ENCODE measurements around the gene SAT2. TPM values are rescaled to one million over a fixed set of nuclear protein-coding genes. Genes with fewer than 3 reads are reported as not detected.

The SAT2 gene
- polyA plus RNA-seq, 1 donor (not counting 4 experiments of a cell fraction or from before 2014, with no cell fraction given), result 23.5 TPM

- H3K36me3 ChIP-seq (ENCODE audit: control insufficient read depth in 2 of 2, extremely low read depth in 1 of 2, insufficient read depth in 2 of 2, low read length in 2 of 2), result peaks cover 14 to 20% of the 10 kb centered on the region in 2 experiments
- H4K20me1 ChIP-seq (ENCODE audit: control insufficient read depth, extremely low read depth, insufficient read depth, low read length), result no peaks in the 10 kb centered on the region
- DNase-seq (ENCODE audit: low read depth, low spot score) (no peak), FAIRE-seq (no peak)
- TF ChIP-seq, protein P1, sequence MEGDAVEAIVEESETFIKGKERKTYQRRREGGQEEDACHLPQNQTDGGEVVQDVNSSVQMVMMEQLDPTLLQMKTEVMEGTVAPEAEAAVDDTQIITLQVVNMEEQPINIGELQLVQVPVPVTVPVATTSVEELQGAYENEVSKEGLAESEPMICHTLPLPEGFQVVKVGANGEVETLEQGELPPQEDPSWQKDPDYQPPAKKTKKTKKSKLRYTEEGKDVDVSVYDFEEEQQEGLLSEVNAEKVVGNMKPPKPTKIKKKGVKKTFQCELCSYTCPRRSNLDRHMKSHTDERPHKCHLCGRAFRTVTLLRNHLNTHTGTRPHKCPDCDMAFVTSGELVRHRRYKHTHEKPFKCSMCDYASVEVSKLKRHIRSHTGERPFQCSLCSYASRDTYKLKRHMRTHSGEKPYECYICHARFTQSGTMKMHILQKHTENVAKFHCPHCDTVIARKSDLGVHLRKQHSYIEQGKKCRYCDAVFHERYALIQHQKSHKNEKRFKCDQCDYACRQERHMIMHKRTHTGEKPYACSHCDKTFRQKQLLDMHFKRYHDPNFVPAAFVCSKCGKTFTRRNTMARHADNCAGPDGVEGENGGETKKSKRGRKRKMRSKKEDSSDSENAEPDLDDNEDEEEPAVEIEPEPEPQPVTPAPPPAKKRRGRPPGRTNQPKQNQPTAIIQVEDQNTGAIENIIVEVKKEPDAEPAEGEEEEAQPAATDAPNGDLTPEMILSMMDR (optimal IDR thresholded peaks at IDR 0.05 in 1 of 3, IDR thresholded peaks at IDR 0.05 in 1 of 3, conservative IDR thresholded peaks at IDR 0.05 in 1 of 3; ENCODE audit: extremely low read depth in 1 of 3, insufficient read depth in 2 of 3, low read length in 3 of 3), result no peak
- TF ChIP-seq EZH2 (IDR thresholded peaks at IDR 0.05; ENCODE audit: low read length), result no peak
- H2AFZ ChIP-seq (ENCODE audit: control insufficient read depth, low read length), result no peak overlapping the region
- H3K4me1 ChIP-seq (ENCODE audit: control insufficient read depth, extremely low read depth, insufficient read depth, low read length), result no peaks in the 10 kb centered on the region
- no peak overlapping the region for H3K27ac ChIP-seq (ENCODE audit: control insufficient read depth, insufficient read depth, low read length)
- H3K4me3 ChIP-seq (ENCODE audit: control insufficient read depth in 2 of 3, extremely low read depth in 1 of 3, insufficient read depth in 2 of 3, low read depth in 1 of 3, low read length in 3 of 3), result no peak overlapping the region
- H3K4me2 ChIP-seq (ENCODE audit: control insufficient read depth, extremely low read depth, insufficient read depth, low read depth, low read length), result no peak overlapping the region
- peaks cover under 1% of the 10 kb centered on the region for H3K9me3 ChIP-seq (ENCODE audit: control insufficient read depth, low read depth, low read length)
- dilution Hi-C loops (cut with MboI; ENCODE audit: extremely low pct_ligation_motif_present, low sequenced_read_pairs), result no loop called here
- no peak overlapping the region for H3K9ac ChIP-seq (ENCODE audit: control insufficient read depth, extremely low read depth, insufficient read depth, low read length)
- no peaks in the 10 kb centered on the region for H3K9me1 ChIP-seq (ENCODE audit: control insufficient read depth, extremely low read depth, insufficient read depth, low read length)
- no peaks in the 10 kb centered on the region for H3K27me3 ChIP-seq (ENCODE audit: control insufficient read depth, extremely low read depth, insufficient read depth, low read length)
- no peaks in the 10 kb centered on the region for H3K79me2 ChIP-seq (ENCODE audit: control insufficient read depth, insufficient read depth, low read length)
Measured at GRCh38 chr17:7668482-7668881, 40.9 kb upstream of the SAT2 start.

GRCh38 chr17:7667656-7668406 is 40.2 kb upstream of the SAT2 start:
- dilution Hi-C loops (cut with MboI; ENCODE audit: extremely low pct_ligation_motif_present, low sequenced_read_pairs), result no loop called here
- H3K4me2 ChIP-seq (ENCODE audit: control insufficient read depth, extremely low read depth, insufficient read depth, low read depth, low read length), result no peak overlapping the region
- TF ChIP-seq, protein P1 (optimal IDR thresholded peaks at IDR 0.05 in 1 of 3, IDR thresholded peaks at IDR 0.05 in 1 of 3, conservative IDR thresholded peaks at IDR 0.05 in 1 of 3; ENCODE audit: extremely low read depth in 1 of 3, insufficient read depth in 2 of 3, low read length in 3 of 3), result no peak
- TF ChIP-seq EZH2 (IDR thresholded peaks at IDR 0.05; ENCODE audit: low read length), result no peak

More at GRCh38 chr17:7667656-7668406, 40.2 kb upstream of the SAT2 start:
- Histone ChIP-seq H3K4me1 (ENCODE audit: control insufficient read depth, extremely low read depth, insufficient read depth, low read length) (no peaks in the 10 kb centered on the region), H3K9ac (ENCODE audit: control insufficient read depth, extremely low read depth, insufficient read depth, low read length) (no peak overlapping the region), H3K36me3 (ENCODE audit: control insufficient read depth in 2 of 2, extremely low read depth in 1 of 2, insufficient read depth in 2 of 2, low read length in 2 of 2) (peaks cover 12 to 18% of the 10 kb centered on the region in 2 experiments), H3K27me3 (ENCODE audit: control insufficient read depth, extremely low read depth, insufficient read depth, low read length) (no peaks in the 10 kb centered on the region), H3K9me1 (ENCODE audit: control insufficient read depth, extremely low read depth, insufficient read depth, low read length) (no peaks in the 10 kb centered on the region), H2AFZ (ENCODE audit: control insufficient read depth, low read length) (no peak overlapping the region), H3K27ac (ENCODE audit: control insufficient read depth, insufficient read depth, low read length) (no peak overlapping the region), H4K20me1 (ENCODE audit: control insufficient read depth, extremely low read depth, insufficient read depth, low read length) (no peaks in the 10 kb centered on the region), H3K9me3 (ENCODE audit: control insufficient read depth, low read depth, low read length) (no peaks in the 10 kb centered on the region), H3K4me3 (ENCODE audit: control insufficient read depth in 2 of 3, extremely low read depth in 1 of 3, insufficient read depth in 2 of 3, low read depth in 1 of 3, low read length in 3 of 3) (no peak overlapping the region), H3K79me2 (ENCODE audit: control insufficient read depth, insufficient read depth, low read length) (no peaks in the 10 kb centered on the region)
- FAIRE-seq, result no peak
- DNase-seq (ENCODE audit: low read depth, low spot score), result no peak

Data from keratinocyte (primary cell).